K562 (cell line): ENCODE results near the gene MUC22. TPM values are rescaled to one million over a fixed set of nuclear protein-coding genes. Genes with fewer than 3 reads are reported as not detected.
A peak's percentile ranks its signal among the peaks of the same experiment; 100 is the strongest.

Source experiments
- SMC3 ChIP-seq: conservative IDR thresholded peaks from 2 replicates; pipeline ENCODE4 v1.6.1; 2011; ENCODE audit warnings: low read depth, low read length, improper control_type of control experiment; ENCODE audit not compliant: insufficient read depth
- SRSF9 ChIP-seq: fragments of 200-400 bp; formaldehyde crosslinking; IDR thresholded peaks from 2 replicates; pipeline ENCODE4 v1.6.1; 2017; ENCODE audit warnings: low read depth, low read length, borderline replicate concordance
- ZNF561 ChIP-seq: fragments of 450-650 bp; formaldehyde crosslinking; conservative IDR thresholded peaks from 2 replicates; pipeline ENCODE4 v1.4.0; 2020; ENCODE audit warnings: mild to moderate bottlenecking, moderate library complexity
- ZNF830 ChIP-seq: fragments of 250-450 bp; sonication (Bioruptor Pico); IDR thresholded peaks from 2 replicates; pipeline ENCODE4 v1.5.0; 2021; ENCODE audit warnings: mild to moderate bottlenecking
- polyA plus RNA-seq, 8 experiments: library from polyadenylated mRNA; depleted of rRNA in 4 of 8; stranded (reverse) in 5 of 8; unstranded in 3 of 8; fragments of >200 nt; fragmentation: Nextera tagmentation in 2 of 8; fragmentation: Illumina TruSeq in 1 of 8; extraction: Ambion mirVana in 2 of 8; extraction: Trizol in 1 of 8; gene quantifications; 2 replicates each; pipeline versions ENCODE4 v1.2.1 to v1.2.3, GENCODE V29; 2011 to 2014; ENCODE audit warnings: inconsistent platforms in 1 of 8, missing spikeins in 1 of 8
- total RNA-seq, 7 experiments: library from RNA; depleted of rRNA in 6 of 7; stranded (reverse); fragments of >200 nt in 6 of 7; fragmentation: Illumina TruSeq in 2 of 7; extraction: Trizol in 2 of 7; gene quantifications; 2 replicates each; pipeline versions ENCODE4 v1.2.1 to v1.2.3, GENCODE V29; 2011 to 2021; ENCODE audit warnings: low replicate concordance in 1 of 7
- TF ChIP-seq, protein P1 (sequence below): fragments of 450-650 bp; formaldehyde crosslinking; IDR thresholded peaks from 2 replicates; pipeline ENCODE4 v1.4.0; 2020; ENCODE audit warnings: mild to moderate bottlenecking, mixed read lengths
- TF ChIP-seq, protein P2 (sequence below), 2 experiments: fragments of 450-650 bp; formaldehyde crosslinking in 1 of 2; IDR thresholded peaks; 2 replicates each; pipeline versions ENCODE4 v1.4.0 to v1.6.1; 2014 to 2020; ENCODE audit warnings: mild to moderate bottlenecking in 2 of 2, borderline replicate concordance in 1 of 2, low read depth in 1 of 2

The MUC22 gene
- total and polyA plus RNA-seq, 9 of the 15 experiments (the other 6 are each of a cell fraction or from before 2014, with no cell fraction given) = 0.01 to 0.03 TPM; not detected in 7

DNA sequence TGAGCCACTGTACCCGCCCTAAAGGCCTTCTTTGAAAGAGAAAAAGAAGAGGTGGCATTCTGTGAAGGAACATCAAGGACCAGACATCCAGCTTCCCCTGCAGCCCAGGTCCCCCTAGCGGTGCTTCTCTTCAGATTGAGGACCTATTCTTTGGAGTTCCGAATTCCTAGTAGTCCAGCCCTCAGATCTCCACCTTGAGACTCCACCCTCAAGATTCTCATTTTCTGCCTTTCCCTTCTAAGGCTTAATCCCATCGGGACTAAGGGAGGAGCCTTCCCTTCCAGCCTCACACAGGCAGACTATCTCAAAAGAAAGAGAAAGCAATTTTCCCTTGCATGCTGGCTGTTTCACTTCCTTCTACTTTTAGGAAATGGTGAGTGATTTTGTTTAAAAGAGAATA is 32.5 kb downstream of the MUC22 start (continued):
- TF ChIP-seq, protein P1, sequence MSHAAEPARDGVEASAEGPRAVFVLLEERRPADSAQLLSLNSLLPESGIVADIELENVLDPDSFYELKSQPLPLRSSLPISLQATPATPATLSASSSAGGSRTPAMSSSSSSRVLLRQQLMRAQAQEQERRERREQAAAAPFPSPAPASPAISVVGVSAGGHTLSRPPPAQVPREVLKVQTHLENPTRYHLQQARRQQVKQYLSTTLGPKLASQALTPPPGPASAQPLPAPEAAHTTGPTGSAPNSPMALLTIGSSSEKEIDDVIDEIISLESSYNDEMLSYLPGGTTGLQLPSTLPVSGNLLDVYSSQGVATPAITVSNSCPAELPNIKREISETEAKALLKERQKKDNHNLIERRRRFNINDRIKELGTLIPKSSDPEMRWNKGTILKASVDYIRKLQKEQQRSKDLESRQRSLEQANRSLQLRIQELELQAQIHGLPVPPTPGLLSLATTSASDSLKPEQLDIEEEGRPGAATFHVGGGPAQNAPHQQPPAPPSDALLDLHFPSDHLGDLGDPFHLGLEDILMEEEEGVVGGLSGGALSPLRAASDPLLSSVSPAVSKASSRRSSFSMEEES = no peak
- TF ChIP-seq, protein P2, sequence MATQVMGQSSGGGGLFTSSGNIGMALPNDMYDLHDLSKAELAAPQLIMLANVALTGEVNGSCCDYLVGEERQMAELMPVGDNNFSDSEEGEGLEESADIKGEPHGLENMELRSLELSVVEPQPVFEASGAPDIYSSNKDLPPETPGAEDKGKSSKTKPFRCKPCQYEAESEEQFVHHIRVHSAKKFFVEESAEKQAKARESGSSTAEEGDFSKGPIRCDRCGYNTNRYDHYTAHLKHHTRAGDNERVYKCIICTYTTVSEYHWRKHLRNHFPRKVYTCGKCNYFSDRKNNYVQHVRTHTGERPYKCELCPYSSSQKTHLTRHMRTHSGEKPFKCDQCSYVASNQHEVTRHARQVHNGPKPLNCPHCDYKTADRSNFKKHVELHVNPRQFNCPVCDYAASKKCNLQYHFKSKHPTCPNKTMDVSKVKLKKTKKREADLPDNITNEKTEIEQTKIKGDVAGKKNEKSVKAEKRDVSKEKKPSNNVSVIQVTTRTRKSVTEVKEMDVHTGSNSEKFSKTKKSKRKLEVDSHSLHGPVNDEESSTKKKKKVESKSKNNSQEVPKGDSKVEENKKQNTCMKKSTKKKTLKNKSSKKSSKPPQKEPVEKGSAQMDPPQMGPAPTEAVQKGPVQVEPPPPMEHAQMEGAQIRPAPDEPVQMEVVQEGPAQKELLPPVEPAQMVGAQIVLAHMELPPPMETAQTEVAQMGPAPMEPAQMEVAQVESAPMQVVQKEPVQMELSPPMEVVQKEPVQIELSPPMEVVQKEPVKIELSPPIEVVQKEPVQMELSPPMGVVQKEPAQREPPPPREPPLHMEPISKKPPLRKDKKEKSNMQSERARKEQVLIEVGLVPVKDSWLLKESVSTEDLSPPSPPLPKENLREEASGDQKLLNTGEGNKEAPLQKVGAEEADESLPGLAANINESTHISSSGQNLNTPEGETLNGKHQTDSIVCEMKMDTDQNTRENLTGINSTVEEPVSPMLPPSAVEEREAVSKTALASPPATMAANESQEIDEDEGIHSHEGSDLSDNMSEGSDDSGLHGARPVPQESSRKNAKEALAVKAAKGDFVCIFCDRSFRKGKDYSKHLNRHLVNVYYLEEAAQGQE (IDR thresholded peaks at IDR 0.05; ENCODE audit: borderline replicate concordance) = peak; percentile 71; the same call in 1 of the 2 replicates
- TF ChIP-seq, protein P2 (CRISPR knock-in tag; IDR thresholded peaks at IDR 0.05; ENCODE audit: low read depth) = no peak
- TF ChIP-seq SMC3 (peak; percentile 40; the same call in 1 of the 2 replicates), SRSF9 (no peak), ZNF830 (no peak), ZNF561 (CRISPR knock-in tag) (no peak)
